Omental fat pad (tissue), 4 donors: Measurements from ENCODE around the gene HDAC1. TPM values are rescaled to one million over a fixed set of nuclear protein-coding genes. Genes with fewer than 3 reads are reported as not detected.
"Not testable (repeated sequence)": the region's sequence is repeated elsewhere in the genome, so short reads cannot be mapped to it uniquely, and the experiment has no call there.

ENCODE experiments used
- ATAC-seq: fragments of 150-250 bp; one replicate; pipeline ENCODE4 v1.9.1; 2016; ENCODE audit warnings: mild to moderate bottlenecking, moderate library complexity; ENCODE audit not compliant: low FRiP score
- DNase-seq: peaks from one replicate; pipeline ENCODE4 v3.0.0-alpha.2; 2019; ENCODE audit warnings: low spot score
- total RNA-seq, 4 donors: library from RNA; depleted of rRNA; stranded (reverse); fragments of >200 nt; gene quantifications; one replicate each; pipeline ENCODE4 v1.1.0, GENCODE V29; 2016
- TF ChIP-seq, protein P1 (sequence below), 3 donors: fragments of 450-650 bp; IDR thresholded peaks; one replicate each; pipeline ENCODE4 v1.5.1; 2016 to 2017; ENCODE audit warnings: antibody characterized with exemption in 3 of 3, mild to moderate bottlenecking in 3 of 3, moderate library complexity in 2 of 3

HDAC1 gene
- total RNA-seq, 4 donors from 2014 or later, result 32.3 to 52.6 (median 39.5) TPM

DNA sequence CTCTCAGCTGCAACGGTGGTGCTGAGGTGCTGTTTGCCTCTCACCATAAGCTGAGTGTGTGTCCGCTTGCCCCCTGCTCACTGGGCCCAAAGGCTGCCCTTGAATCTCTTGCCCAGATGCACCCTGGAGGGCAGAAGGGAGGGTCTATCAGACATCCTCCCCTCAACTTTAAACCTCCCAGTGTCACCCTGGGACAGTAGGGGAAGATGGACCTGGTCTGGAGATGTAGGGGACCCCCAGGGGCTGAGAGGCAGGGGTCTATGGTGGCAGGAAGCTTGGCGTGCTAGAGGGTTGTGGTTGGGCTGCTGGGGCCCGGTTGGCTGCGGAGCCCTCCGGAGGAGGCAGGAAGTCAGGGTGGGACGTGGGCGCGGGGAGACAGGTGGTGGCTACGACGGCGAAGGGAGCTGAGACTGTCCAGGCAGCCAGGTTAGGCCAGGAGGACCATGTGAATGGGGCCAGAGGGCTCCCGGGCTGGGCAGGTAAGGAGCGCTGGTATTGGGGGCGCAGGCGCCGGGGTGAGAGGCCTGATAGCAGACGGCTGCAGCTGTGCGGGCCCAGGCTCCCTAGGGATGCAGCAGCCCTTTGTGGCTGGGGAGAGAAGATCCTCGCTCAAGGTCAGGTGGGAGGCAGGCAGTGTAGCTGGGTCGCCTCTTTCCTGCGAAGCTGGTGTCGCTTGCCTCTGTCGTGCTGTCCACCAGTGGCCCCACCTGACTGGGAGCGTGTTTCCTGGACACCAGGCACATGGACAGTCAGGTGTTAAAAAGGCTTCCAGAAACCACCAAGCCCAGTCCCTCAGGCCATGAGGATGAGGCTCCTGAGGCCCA lies 40.8 kb upstream of the HDAC1 start, which contains the start of gene LCK:
LCK (plus strand) TSS at position 373 of the 824 bp plus-strand sequence. CDS start 23,065 bp downstream, outside the sequence.
- TF ChIP-seq, protein P1, sequence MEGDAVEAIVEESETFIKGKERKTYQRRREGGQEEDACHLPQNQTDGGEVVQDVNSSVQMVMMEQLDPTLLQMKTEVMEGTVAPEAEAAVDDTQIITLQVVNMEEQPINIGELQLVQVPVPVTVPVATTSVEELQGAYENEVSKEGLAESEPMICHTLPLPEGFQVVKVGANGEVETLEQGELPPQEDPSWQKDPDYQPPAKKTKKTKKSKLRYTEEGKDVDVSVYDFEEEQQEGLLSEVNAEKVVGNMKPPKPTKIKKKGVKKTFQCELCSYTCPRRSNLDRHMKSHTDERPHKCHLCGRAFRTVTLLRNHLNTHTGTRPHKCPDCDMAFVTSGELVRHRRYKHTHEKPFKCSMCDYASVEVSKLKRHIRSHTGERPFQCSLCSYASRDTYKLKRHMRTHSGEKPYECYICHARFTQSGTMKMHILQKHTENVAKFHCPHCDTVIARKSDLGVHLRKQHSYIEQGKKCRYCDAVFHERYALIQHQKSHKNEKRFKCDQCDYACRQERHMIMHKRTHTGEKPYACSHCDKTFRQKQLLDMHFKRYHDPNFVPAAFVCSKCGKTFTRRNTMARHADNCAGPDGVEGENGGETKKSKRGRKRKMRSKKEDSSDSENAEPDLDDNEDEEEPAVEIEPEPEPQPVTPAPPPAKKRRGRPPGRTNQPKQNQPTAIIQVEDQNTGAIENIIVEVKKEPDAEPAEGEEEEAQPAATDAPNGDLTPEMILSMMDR (IDR thresholded peaks at IDR 0.05), result no peak
- DNase-seq (no peak), ATAC-seq (no peak)

DNA sequence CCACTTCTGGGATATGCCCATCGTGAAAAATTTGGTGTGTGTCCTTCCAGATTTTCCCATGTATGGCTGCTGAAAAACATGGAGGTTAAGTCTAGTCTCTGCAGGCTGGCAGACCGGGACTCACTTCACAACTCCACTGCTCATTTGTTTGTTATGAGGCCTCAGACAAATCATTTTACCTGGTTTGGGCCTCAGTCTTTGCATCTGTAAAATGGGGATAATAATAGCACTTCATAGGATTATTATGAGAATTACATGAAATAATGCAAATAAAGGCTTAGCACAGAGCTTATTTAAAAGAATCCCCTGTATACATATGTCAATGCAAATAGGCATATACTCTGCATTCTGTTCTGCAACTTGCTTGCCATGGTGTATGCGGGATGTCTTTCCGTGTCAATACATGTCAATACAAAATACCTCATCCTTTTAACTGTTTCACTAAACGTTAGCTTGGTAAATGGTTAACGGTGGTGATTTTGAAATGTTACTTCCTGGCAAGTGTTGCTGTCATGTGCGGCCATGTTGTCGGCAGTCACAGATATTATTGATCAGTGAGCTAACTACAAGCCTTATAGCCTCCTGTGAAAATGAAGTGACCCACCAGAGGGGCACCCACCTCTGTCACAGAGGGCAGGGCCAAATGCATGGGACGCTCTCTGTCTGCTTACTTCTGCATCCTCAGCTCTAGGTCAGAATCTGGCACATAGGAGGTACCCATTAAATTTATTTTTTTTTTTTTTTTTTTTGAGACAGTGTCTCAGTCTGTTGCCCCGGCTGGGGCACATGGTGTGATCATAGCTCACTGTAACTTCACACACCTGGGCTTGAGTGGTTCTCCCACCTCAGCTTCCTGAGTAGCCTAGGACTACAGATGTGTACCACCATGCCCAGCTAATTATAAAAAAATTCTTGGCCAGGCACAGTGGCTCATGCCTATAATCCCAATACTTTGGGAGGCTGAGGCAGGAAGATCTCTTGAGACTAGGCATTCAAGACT lies 36.5 kb upstream of the HDAC1 start:
- TF ChIP-seq, protein P1 (IDR thresholded peaks at IDR 0.05), result no peak
- no peak for ATAC-seq
- DNase-seq, result no peak

DNA sequence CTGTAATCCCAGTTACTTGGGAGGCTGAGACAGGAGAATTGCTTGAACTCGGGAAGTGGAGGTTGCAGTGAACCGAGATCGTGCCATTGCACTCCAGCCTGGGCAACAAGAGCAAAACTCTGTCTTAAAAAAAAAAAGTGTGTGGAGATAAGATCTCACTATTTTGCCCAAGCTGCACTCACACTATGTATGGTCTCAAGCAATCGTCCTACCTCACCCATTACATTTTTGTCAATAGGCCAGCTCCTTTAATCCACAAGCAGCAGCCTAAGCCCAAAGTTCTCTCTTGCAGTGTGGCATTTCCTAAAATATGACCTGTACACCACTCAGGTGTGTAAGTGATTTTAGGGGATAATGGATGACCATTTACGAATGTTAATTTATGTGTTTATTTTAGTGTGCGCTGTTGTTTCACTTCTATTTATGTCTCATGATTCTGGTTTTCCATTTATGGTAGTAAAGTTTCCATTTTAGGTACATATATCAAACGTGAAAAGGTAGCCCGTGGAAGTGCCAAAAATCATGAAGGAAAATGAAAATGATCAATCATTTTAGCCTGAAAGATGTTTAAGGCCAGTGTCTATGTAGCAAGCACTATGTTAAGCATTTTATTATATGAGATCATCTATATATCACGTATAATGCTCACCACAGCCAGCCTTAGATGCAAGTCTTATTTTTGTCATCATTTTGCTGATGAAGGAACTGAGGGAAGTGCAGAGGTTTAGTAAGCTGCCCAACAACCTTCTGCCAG lies 35.2 kb upstream of the HDAC1 start:
- no peak for DNase-seq
- no peak for ATAC-seq
- TF ChIP-seq, protein P1 (IDR thresholded peaks at IDR 0.05), result no peak

DNA sequence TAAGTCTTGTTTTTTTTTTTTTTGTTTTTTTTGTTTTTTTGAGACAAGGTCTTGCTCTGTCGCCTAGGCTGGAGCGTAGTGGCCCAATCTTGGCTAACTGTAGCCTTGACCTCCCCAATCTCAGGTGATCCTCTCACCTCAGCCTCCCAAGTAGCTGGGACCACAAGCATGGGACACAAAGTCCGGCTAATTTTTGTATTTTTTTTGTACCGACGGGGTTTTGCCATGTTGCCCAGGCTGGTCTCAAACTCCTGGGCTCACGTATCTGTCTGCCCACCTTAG lies 34.7 kb upstream of the HDAC1 start:
- no peak for DNase-seq
- no peak for ATAC-seq
- TF ChIP-seq, protein P1 (IDR thresholded peaks at IDR 0.05), result no peak

DNA sequence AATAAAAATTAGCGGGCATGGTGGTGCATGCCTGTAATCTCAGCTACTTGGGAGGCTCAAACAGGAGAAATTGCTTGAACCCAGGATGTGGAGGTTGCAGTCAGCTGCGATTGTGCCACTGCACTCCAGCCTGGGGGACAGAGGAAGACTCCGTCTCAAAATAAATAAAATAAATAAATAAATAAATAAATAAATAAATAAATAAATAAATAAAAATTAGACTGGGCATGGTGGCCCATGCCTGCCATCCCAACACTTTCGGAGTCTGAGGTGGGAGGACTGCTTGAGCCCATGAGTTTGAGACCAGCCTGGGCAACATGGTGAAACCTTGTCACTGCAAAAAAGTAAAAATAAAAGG lies 28.7 kb upstream of the HDAC1 start:
- DNase-seq, ATAC-seq: not testable (repeated sequence)

DNA sequence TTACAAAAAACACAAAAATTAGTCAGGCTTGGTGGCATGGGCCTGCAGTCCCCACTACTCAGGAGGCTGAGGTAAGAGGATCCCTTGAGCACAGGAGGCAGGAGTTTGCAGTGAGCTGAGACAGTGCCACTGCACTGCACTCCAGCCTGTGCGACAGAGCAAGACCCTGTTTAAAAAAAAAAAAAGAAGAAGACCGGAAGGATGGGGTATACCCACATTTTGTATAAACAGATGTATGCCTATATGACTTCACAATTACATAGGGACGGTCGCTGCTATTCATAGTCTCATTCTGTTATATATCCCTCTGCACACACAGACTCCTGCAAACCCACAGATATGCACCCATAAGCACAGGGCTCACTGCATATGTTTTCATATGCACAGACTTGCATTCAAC lies 28.1 kb upstream of the HDAC1 start:
- ATAC-seq (no peak), DNase-seq (no peak)
- TF ChIP-seq, protein P1 (IDR thresholded peaks at IDR 0.05), result no peak

DNA sequence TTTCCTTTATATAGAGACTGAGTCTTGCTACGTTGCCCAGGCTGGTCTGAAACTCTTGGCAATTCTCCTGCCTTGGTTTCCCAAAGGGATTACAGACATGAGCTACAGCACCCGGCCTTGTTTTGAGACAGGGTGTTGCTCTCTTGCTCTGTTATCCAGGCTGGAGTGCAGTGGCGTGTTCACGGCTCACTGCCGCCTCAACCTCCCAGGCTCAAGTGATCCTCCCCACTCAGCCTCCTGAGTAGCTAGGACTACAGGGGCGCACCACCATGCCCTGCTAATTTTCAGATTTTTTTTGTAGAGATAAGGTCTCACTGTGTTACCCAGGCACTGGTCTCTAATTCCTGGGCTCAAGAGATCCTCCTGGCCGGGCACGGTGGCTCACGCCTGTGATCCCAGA lies 26.0 kb upstream of the HDAC1 start:
- TF ChIP-seq, protein P1 (IDR thresholded peaks at IDR 0.05), result no peak
- no peak for DNase-seq
- no peak for ATAC-seq
